HAP-1 (cell line): ENCODE data around the gene GALNT17.

ENCODE experiments used
- DNase-seq, 2 experiments: peaks; one replicate each; pipeline ENCODE4 v3.0.0-alpha.2; 2016 to 2020; ENCODE audit warnings: low spot score in 2 of 2
- H3K27me3 ChIP-seq: fragments of 250-450 bp; sonication (Bioruptor Pico); 2 replicates; pipeline ENCODE4 v1.5.1; 2020; ENCODE audit warnings: low read depth, mild to moderate bottlenecking, moderate library complexity
- H3K36me3 ChIP-seq: fragments of 250-450 bp; sonication (Bioruptor Pico); replicated peaks from 2 replicates; pipeline ENCODE4 v1.5.1; 2020; ENCODE audit warnings: mild to moderate bottlenecking
- H3K4me1 ChIP-seq: fragments of 250-450 bp; sonication (Bioruptor Pico); 2 replicates; pipeline ENCODE4 v1.5.1; 2020; ENCODE audit warnings: mild to moderate bottlenecking
- H3K4me3 ChIP-seq: fragments of 250-450 bp; sonication (Bioruptor Pico); 2 replicates; pipeline ENCODE4 v1.5.1; 2020; ENCODE audit warnings: mild to moderate bottlenecking, moderate library complexity
- H3K9me3 ChIP-seq: fragments of 250-450 bp; sonication (Bioruptor Pico); 2 replicates; pipeline ENCODE4 v1.5.1; 2020; ENCODE audit warnings: mild to moderate bottlenecking, moderate library complexity
- in situ Hi-C: fragments of 300-500 bp; cut with MboI; formaldehyde crosslinking; loops from 3 replicates; pipeline ENCODE4 v1.14.3; 2020; ENCODE audit warnings: low sequenced_read_pairs, inconsistent platforms, mixed read lengths

Gene GALNT17

DNA sequence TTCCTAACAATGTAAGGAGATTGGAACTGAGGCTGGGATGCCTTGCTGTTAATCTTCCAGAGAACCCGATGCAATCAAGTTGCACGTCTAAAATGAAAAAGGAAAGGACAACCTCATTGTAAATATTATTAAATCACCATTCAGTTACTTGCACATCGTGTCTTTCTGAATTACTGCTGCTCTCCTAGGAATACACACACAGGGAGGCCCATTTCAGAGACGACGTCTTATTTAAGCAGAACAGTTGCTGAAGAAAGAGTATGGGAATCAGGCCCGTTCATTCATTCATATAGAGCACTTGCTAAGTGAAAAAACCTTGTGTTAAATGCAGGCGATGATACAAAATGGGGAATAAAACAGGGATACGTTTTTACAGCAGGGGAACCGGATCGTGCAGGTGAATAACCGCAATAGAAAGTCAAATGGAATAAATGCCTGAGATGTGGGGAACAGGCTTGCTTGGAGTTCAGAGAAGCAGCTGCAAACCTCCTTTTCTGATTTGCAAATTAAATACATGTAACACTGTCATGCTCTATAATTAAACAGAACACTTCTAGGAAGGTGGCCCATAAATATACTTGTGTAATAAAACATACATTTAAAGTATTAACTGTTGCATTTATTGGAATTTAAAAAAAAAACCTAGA lies 409.9 kb downstream of the GALNT17 start:
- DNase-seq: no peak
- Histone ChIP-seq H3K9me3 (no peaks in the 10 kb centered on the region), H3K27me3 (no peaks in the 10 kb centered on the region), H3K36me3 (no peaks in the 10 kb centered on the region), H3K4me3 (no peak overlapping the region), H3K4me1 (no peaks in the 10 kb centered on the region)
- in situ Hi-C loops: no loop called here

DNA sequence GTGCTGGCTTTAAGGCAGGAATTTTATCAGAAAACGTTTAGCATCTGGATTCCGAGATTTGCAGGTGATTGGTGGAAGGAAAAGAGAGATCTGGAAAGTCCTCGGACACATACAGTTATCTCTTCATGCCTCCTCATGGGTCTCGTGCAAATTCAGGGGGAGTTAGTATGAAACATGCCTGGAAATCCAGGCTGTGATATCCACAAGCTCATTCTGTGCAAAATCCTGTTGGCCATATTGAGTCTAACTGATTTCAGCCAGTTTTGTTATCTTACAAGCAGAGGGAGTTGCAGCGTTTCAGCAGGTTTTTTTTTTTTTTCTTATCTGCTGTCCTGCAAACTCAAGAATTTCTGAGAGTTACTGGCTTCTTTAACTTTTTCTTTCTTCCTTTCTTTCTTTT lies 411.5 kb downstream of the GALNT17 start:
- Histone ChIP-seq H3K4me1 (no peaks in the 10 kb centered on the region), H3K4me3 (no peak overlapping the region), H3K9me3 (no peaks in the 10 kb centered on the region), H3K36me3 (no peaks in the 10 kb centered on the region), H3K27me3 (no peaks in the 10 kb centered on the region)
- no peak for DNase-seq
- in situ Hi-C loops: no loop called here

DNA sequence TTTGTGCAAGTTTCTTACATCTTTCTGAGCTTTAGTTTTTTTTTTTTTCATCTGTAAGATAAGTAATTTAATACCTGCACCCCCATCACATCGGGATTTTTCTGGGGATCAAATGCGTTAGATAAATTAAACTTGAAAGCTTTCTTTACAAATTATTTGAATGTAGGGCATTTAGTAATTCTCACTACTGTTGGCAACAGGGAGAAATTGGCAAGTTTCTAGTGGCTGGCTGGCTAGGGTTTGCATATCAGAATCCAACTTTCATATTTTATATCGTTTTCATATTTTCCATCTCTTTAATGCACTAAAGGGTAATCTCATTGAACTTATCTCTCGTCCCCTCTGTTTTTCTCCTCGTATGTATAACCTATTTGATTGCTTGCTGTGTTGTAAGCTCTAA lies 412.9 kb downstream of the GALNT17 start:
- H3K4me3 ChIP-seq: no peak overlapping the region
- H3K36me3 ChIP-seq: no peaks in the 10 kb centered on the region
- DNase-seq: no peak
- no peaks in the 10 kb centered on the region for H3K4me1 ChIP-seq
- H3K27me3 ChIP-seq: no peaks in the 10 kb centered on the region
- in situ Hi-C loops: no loop called here
- H3K9me3 ChIP-seq: no peaks in the 10 kb centered on the region

DNA sequence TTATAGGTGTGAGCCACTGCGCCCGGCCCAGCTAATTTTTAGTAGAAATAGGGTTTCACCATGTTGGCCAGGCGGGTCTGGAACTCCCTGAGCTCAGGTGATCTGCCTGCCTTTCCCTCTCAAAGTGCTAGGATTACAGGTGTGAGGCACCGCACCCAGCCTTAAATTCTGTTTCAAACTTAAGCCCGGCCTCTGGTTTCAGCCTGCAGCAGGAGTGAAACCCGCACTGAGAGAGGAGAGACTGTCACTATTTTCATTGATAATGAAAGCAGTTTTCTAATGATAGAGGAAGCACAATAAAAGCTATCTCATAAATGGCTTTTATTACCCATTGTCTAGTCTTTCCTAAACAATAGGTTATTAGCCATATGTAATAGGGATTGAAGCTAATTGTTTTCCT lies 415.5 kb downstream of the GALNT17 start:
- no peaks in the 10 kb centered on the region for H3K27me3 ChIP-seq
- no peak for DNase-seq
- no peaks in the 10 kb centered on the region for H3K4me1 ChIP-seq
- H3K4me3 ChIP-seq: no peak overlapping the region
- in situ Hi-C loops: no loop called here
- no peaks in the 10 kb centered on the region for H3K9me3 ChIP-seq
- H3K36me3 ChIP-seq: no peaks in the 10 kb centered on the region

DNA sequence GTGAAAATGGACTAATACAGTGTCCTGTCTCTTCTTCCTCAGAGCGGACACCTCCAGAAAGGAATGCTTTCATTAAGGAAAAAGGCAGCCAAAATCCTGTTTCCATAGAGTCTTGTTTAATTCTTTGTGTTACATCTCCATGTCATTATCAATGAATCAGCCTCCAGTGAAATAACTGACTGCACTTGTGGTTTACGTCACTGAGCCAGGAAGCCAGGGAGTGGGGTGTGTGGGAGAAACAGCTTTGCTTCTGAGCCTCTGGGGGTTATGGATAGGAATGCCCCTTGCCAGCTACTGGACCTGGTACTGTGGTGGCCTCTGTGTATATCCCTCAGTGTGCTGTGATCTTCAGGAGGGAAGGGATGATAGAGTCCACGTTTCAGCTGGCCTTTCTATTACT lies 416.8 kb downstream of the GALNT17 start:
- in situ Hi-C loops: no loop called here

DNA sequence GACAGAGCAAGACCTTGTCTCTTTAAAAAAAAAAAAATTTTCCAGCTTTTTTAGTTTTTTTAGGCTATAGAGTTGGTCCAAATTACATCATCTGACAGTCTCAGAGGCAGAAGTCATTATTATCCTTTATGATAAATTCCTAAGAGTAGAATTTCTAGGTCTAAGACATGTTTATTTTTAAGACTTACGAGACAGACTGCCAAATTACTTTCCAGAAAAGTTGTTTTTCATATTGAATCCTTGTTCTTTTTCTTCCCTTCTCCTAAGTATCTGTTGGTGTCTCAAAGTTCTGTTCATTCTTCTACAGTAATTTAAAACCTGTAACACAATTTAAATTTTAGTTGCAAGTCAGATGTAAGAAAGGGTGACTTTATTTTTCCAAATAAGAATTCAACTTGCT lies 421.4 kb downstream of the GALNT17 start:
- no peak for DNase-seq
- Histone ChIP-seq H3K4me1 (no peaks in the 10 kb centered on the region), H3K9me3 (no peaks in the 10 kb centered on the region), H3K27me3 (no peaks in the 10 kb centered on the region), H3K36me3 (no peaks in the 10 kb centered on the region), H3K4me3 (no peak overlapping the region)
- in situ Hi-C loops: no loop called here

More for the DNA sequence above, 416.8 kb downstream of the GALNT17 start:
- Histone ChIP-seq H3K4me3 (no peak overlapping the region), H3K27me3 (no peaks in the 10 kb centered on the region), H3K4me1 (no peaks in the 10 kb centered on the region), H3K9me3 (no peaks in the 10 kb centered on the region), H3K36me3 (no peaks in the 10 kb centered on the region)
- no peak for DNase-seq

DNA sequence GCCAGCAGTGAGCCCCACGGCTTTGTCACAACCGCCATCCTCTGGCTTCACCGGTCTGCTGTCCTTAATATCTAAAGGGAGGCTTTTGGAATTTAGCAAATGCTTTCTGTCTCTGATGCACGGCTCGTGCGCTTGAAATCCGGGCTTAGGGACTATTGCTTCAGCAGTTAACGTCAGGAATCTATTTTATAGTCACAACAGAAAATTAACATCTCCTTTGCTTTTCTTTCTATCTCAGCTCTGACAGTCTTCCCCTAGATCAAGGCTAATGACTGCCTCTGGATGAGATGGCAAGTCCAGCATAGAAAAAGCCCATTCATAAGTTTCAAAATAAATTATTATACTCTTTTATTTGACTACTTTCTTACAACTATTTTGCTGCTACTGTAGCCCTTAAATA lies 423.8 kb downstream of the GALNT17 start:
- H3K9me3 ChIP-seq: no peaks in the 10 kb centered on the region; the same call in 1 of the 2 replicates
- in situ Hi-C loops: no loop called here
- H3K4me1 ChIP-seq: no peaks in the 10 kb centered on the region
- H3K27me3 ChIP-seq: no peaks in the 10 kb centered on the region
- no peak for DNase-seq
- H3K36me3 ChIP-seq: no peaks in the 10 kb centered on the region
- no peak overlapping the region for H3K4me3 ChIP-seq

DNA sequence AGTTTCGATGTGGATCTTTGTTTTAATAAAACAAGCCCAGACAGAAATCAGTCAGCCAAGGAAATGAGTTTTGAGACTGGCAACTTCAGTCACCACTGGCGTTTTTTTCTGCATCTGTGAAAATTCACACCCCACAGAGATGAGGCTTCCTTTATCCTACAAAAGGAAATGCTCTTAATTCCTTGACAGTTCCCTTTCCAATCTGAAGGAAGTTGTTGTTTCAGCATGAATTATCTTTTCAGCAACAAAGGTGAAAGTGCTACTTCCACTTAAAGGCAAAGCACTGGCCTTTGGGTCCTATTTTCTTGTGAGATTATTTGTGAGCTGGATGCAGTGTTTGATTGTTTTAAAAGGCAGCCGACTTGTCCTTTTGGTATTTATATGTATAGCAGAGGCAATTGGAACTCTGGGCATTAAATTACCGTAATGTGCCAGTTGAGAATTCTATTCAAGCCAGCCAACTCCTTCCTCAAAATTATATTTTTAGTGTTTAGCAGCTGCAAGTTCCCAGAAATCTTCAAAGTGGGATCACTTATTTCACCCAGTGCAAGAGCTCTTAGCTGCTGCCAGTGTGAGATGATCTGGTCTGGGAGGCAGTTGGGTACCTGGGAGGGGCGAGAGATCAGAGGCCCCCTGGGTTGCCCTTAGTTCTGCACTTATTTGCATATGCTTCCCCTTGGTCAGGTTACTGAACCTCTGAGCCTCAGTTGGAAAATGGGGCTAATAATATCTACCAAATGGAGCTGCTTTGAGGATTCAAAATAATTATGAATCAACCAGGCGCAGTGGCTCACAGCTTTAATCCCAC lies 427.1 kb downstream of the GALNT17 start:
- in situ Hi-C loops: no loop called here
- no peak overlapping the region for H3K4me3 ChIP-seq
- DNase-seq: no peak

DNA sequence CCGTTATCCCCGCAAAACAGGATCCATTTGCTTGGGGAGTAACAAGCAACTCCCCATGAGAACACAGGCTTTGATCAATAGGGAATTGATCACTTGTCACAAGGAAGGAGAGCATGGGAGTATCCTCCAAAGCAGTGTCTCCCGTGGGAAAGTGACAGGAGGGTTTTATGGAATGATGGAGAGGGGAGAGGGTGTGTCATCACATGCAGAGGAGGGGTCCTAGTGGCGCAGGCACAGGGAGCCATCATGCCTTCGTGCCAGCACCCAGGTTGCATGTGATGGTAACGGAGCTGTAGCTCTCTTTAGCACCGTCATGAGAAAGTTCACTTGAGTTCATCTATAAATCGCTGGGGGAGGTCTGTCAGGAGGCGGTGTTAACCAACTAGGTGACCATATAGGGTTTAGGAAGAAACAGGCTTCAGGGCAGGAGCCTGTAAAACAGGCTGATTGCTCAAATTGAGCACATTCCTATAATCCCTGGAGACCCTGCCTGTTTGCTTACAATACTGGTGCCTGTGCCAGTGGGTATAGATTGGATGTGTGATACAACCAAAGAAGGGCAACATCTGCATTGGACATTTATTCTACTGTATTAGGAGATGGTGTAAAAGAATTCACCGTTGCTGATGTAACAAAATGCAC lies 428.5 kb downstream of the GALNT17 start:
- Histone ChIP-seq H3K4me3 (no peak overlapping the region), H3K9me3 (no peaks in the 10 kb centered on the region; the same call in 1 of the 2 replicates), H3K27me3 (no peaks in the 10 kb centered on the region), H3K4me1 (no peaks in the 10 kb centered on the region), H3K36me3 (no peaks in the 10 kb centered on the region)
- in situ Hi-C loops: no loop called here
- DNase-seq: no peak

More for the DNA sequence above, 427.1 kb downstream of the GALNT17 start:
- H3K36me3 ChIP-seq: no peaks in the 10 kb centered on the region
- H3K27me3 ChIP-seq: no peaks in the 10 kb centered on the region
- no peaks in the 10 kb centered on the region; the same call in 1 of the 2 replicates for H3K9me3 ChIP-seq
- no peaks in the 10 kb centered on the region for H3K4me1 ChIP-seq

DNA sequence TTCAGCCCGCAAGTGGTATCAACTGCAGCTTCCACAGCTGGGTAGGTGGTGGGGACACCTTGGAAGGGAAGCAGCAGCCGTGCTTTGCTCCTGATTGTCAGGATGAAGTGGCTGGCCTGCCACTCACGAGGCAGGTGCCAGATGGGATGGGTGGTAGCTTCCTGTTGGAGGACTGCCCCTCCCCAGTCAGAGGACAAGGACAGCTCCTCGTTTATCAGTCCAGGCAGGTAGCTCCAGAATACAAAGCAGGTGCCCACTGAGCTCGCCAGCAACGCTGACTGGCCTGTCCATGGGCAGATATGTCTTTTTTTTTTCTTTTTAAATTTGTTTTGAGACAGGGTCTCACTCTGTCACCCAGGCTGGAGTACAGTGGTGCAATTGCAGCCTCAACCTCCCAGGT lies 431.3 kb downstream of the GALNT17 start:
- no peak for DNase-seq
- in situ Hi-C loops: no loop called here
- H3K4me1 ChIP-seq: no peaks in the 10 kb centered on the region
- H3K36me3 ChIP-seq: no peaks in the 10 kb centered on the region
- H3K9me3 ChIP-seq: no peaks in the 10 kb centered on the region; the same call in 1 of the 2 replicates
- H3K4me3 ChIP-seq: no peak overlapping the region
- no peaks in the 10 kb centered on the region for H3K27me3 ChIP-seq

DNA sequence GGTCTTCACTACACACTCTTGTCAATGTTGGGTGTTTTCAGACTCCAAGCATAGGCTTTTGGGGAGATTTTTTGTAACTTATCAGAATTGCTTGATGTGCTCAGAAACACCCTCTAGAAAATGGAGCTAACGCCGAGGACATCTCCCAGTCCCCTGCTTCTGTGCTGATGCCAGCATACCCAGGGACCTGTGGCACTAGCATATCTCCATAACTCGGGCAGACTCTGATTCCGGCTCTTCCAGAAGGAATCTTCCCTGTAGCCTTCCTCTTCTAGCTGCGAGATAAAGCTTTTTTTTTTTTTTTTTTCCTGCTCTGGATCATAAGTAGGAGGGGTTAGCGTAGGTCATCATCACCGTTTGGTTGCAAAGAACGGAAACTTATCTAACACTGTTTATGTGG lies 434.4 kb downstream of the GALNT17 start:
- in situ Hi-C loops: no loop called here
- Histone ChIP-seq H3K36me3 (no peaks in the 10 kb centered on the region), H3K27me3 (no peaks in the 10 kb centered on the region), H3K4me3 (no peak overlapping the region), H3K4me1 (no peaks in the 10 kb centered on the region), H3K9me3 (no peaks in the 10 kb centered on the region; the same call in 1 of the 2 replicates)
- DNase-seq: no peak

DNA sequence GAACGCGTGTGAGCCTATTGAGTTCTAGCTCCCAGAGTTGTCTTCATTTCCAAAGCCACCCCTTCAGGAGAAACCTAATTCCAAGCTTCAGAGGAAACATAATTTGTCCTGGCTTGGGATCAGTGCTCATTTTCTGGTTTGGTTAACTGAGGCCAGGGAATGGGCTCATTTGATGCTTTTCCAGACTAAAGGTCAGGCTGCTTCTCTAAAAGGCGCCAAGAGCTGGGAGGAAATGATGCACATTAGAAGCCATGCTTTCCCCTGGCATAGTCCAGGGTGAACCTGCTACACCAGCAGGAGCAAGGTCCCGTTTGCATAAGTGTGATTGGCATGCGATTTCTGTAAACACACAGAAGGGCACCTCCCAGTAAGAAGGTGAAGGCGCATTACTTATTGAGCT lies 435.0 kb downstream of the GALNT17 start:
- H3K27me3 ChIP-seq: no peaks in the 10 kb centered on the region
- no peak for DNase-seq
- no peaks in the 10 kb centered on the region; the same call in 1 of the 2 replicates for H3K9me3 ChIP-seq
- no peaks in the 10 kb centered on the region for H3K36me3 ChIP-seq
- in situ Hi-C loops: no loop called here
- H3K4me1 ChIP-seq: no peaks in the 10 kb centered on the region
- no peak overlapping the region for H3K4me3 ChIP-seq

DNA sequence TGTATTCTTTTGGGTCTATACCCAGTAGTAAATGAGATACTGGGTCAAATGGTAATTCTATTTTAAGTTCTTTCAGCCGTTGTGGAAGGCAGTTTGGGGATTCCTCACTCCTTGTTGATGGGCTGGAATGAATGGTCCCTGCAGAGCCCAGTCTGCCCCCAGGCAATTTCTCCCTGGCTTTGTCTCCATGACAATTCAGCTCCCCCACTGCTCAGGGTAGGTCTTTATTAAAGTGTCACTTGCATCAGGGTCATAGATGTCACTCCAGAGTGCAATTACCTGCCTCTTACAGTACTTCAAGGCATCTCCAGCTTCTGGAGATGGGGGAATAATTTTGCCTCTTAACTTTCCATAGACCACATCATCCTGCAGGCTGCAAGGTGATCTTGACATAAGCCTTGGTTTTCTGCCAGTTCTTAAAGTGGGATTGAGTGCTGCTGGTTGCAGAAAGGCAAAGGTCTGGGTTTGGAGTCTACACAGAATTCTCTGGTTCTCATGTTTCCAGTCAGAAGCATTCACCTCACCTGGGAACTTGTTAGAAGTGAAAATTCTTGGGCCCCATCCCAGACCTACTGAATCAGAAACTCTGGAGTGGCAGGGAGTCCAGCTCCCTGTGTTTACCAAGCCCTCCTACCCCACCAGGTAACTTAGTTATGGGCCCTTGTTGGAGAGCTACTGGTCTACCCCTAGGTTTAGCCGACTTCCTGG lies 442.4 kb downstream of the GALNT17 start:
- H3K9me3 ChIP-seq: no peaks in the 10 kb centered on the region; the same call in 1 of the 2 replicates

More for the DNA sequence above, 442.4 kb downstream of the GALNT17 start:
- H3K27me3 ChIP-seq: no peaks in the 10 kb centered on the region
- DNase-seq: no peak
- H3K4me3 ChIP-seq: no peak overlapping the region
- H3K4me1 ChIP-seq: no peaks in the 10 kb centered on the region
- H3K36me3 ChIP-seq: no peaks in the 10 kb centered on the region
- in situ Hi-C loops: no loop called here
